ENCODE data around the gene ACTL7A.

Gene ACTL7A

GRCh38 chr9:108864446-108864845, 2.4 kb downstream of the ACTL7A start:
- TF ChIP-seq TSHZ2 (CRISPR knock-in tag; IDR thresholded peaks at IDR 0.05) (no peak), OSR1 (CRISPR knock-in tag; IDR thresholded peaks at IDR 0.05) (no peak), BACH2 (CRISPR knock-in tag; IDR thresholded peaks at IDR 0.05; ENCODE audit: borderline replicate concordance) (no peak), TCF4 (CRISPR knock-in tag; IDR thresholded peaks at IDR 0.05; ENCODE audit: borderline replicate concordance) (no peak), TOX (CRISPR knock-in tag; IDR thresholded peaks at IDR 0.05; ENCODE audit: borderline replicate concordance) (no peak)
- peak; percentile 17; the same call in 2 of the 3 replicates for ATAC-seq

GRCh38 chr9:108865037-108865436, 3.0 kb downstream of the ACTL7A start:
- no peak for ATAC-seq

GRCh38 chr9:108866001-108866420, 3.9 kb downstream of the ACTL7A start:
- no peak for TF ChIP-seq ZNF8 (CRISPR knock-in tag; IDR thresholded peaks at IDR 0.05)
- no peak for TF ChIP-seq PATZ1 (CRISPR knock-in tag; IDR thresholded peaks at IDR 0.05; ENCODE audit: borderline replicate concordance)
- no peak for TF ChIP-seq ISL1 (CRISPR knock-in tag; IDR thresholded peaks at IDR 0.05)
- no peak for TF ChIP-seq TSHZ2 (CRISPR knock-in tag; IDR thresholded peaks at IDR 0.05)
- no peak for TF ChIP-seq RARB (CRISPR knock-in tag; IDR thresholded peaks at IDR 0.05)
- no peak for TF ChIP-seq PPARA (CRISPR knock-in tag; IDR thresholded peaks at IDR 0.05; ENCODE audit: borderline replicate concordance)
- TF ChIP-seq GLIS3 (CRISPR knock-in tag; IDR thresholded peaks at IDR 0.05), result no peak
- no peak for TF ChIP-seq ZFP30 (CRISPR knock-in tag; IDR thresholded peaks at IDR 0.05)
- TF ChIP-seq CSDC2 (CRISPR knock-in tag; IDR thresholded peaks at IDR 0.05), result no peak
- no peak for TF ChIP-seq ZC3H10 (CRISPR knock-in tag; IDR thresholded peaks at IDR 0.05)
- TF ChIP-seq ARNTL (CRISPR knock-in tag; IDR thresholded peaks at IDR 0.05; ENCODE audit: borderline replicate concordance, low read depth), result no peak
- no peak for TF ChIP-seq ESRRG (CRISPR knock-in tag; IDR thresholded peaks at IDR 0.05)
- no peak for TF ChIP-seq CREB5 (CRISPR knock-in tag; IDR thresholded peaks at IDR 0.05; ENCODE audit: low read depth)
- TF ChIP-seq ZNF565 (CRISPR knock-in tag; conservative IDR thresholded peaks at IDR 0.05; ENCODE audit: low read depth), result no peak
- TF ChIP-seq CSRNP3 (CRISPR knock-in tag; IDR thresholded peaks at IDR 0.05), result no peak
- TF ChIP-seq TCF4 (CRISPR knock-in tag; IDR thresholded peaks at IDR 0.05; ENCODE audit: borderline replicate concordance), result no peak
- no peak for TF ChIP-seq POU6F1 (CRISPR knock-in tag; IDR thresholded peaks at IDR 0.05; ENCODE audit: borderline replicate concordance, low read depth)
- TF ChIP-seq BACH2 (CRISPR knock-in tag; IDR thresholded peaks at IDR 0.05; ENCODE audit: borderline replicate concordance), result no peak
- TF ChIP-seq TOX (CRISPR knock-in tag; IDR thresholded peaks at IDR 0.05; ENCODE audit: borderline replicate concordance), result no peak
- ATAC-seq, result no peak

More at GRCh38 chr9:108865037-108865436, 3.0 kb downstream of the ACTL7A start:
- TF ChIP-seq BACH2 (CRISPR knock-in tag; IDR thresholded peaks at IDR 0.05; ENCODE audit: borderline replicate concordance), result no peak

Data from SK-N-SH treated with all-trans-retinoic acid at 6 μM for 48 hours (cell line).